Mucosa of descending colon (tissue), 3 donors: ENCODE measurements around the gene FMOD. TPM values are rescaled to one million over a fixed set of nuclear protein-coding genes. Genes with fewer than 3 reads are reported as not detected.

ENCODE experiments used
- ATAC-seq: fragments of 200-7000 bp; cut with Tn5 transposase; one replicate; pipeline ENCODE4 v1.9.1; 2020; ENCODE audit warnings: mild to moderate bottlenecking, moderate library complexity
- DNase-seq, 3 donors: peaks; one replicate each; pipeline ENCODE4 v3.0.0-alpha.2; 2020
- H3K36me3 ChIP-seq: fragments of 200-600 bp; one replicate; pipeline ENCODE4 v1.8.0; 2021; ENCODE audit warnings: low read depth, mild to moderate bottlenecking
- H3K4me1 ChIP-seq: fragments of 200-600 bp; one replicate; pipeline ENCODE4 v1.8.0; 2021; ENCODE audit warnings: low read depth, mild to moderate bottlenecking
- H3K4me3 ChIP-seq: fragments of 200-600 bp; one replicate; pipeline ENCODE4 v1.8.0; 2021; ENCODE audit warnings: mild to moderate bottlenecking
- H3K9me3 ChIP-seq: fragments of 200-600 bp; one replicate; pipeline ENCODE4 v1.8.0; 2021; ENCODE audit warnings: mild to moderate bottlenecking
- CTCF ChIP-seq: fragments of 200-600 bp; IDR thresholded peaks from one replicate; pipeline ENCODE4 v1.8.0; 2022; ENCODE audit warnings: antibody characterized with exemption, mild to moderate bottlenecking
- intact Hi-C, 2 donors: fragments of 100-400 bp; cut with DNase I in 1 of 2; cut with micrococcal nuclease in 1 of 2; formaldehyde crosslinking; loops; one replicate each; pipeline versions ENCODE4 v1.11.0 to v1.11.1; 2022; cut with DNase I, micrococcal nuclease
- total RNA-seq, 3 donors: library from RNA; stranded (reverse); fragmentation: NEBNext Ultra II Directional in 2 of 3; extraction: Animal tissue kit (Norgen Biotek cat#: 25700) in 2 of 3; gene quantifications; one replicate each; pipeline versions ENCODE4 v1.2.1 to v1.2.4, GENCODE V29; 2021 to 2023
- donor health status: DM: no; HTN: no; CAD: no; lungs with moderate emphysema.
- donor health status: DM: no; HTN: no; CAD: no.
- donor health status: DM: no; HTN: yes; CAD: no.

The FMOD gene
- total RNA-seq, 3 donors from 2014 or later = 26.6 to 45.7 (median 33.3) TPM

- no peak for TF ChIP-seq CTCF
- peak; percentile 21 for ATAC-seq
- Histone ChIP-seq H3K36me3 (no peaks in the 10 kb centered on the region), H3K4me3 (no peak overlapping the region), H3K9me3 (no peaks in the 10 kb centered on the region), H3K4me1 (peaks cover 15% of the 10 kb centered on the region)
- intact Hi-C loops = no loop called here
- DNase-seq = no peak
These were observed 16.1 kb upstream of the FMOD start for GRCh38 chr1:203367057-203367456.

GRCh38 chr1:203366476-203366875, 15.6 kb upstream of the FMOD start:
- TF ChIP-seq CTCF = no peak
- intact Hi-C loops = no loop called here
- peaks cover 15% of the 10 kb centered on the region for H3K4me1 ChIP-seq
- H3K4me3 ChIP-seq = no peak overlapping the region
- no peaks in the 10 kb centered on the region for H3K9me3 ChIP-seq
- ATAC-seq = no peak
- no peaks in the 10 kb centered on the region for H3K36me3 ChIP-seq
- no peak for DNase-seq

- DNase-seq (peak in 1 of 3 donors; percentile 31), ATAC-seq (peak; percentile 86)
- H3K9me3 ChIP-seq = no peaks in the 10 kb centered on the region
- H3K4me3 ChIP-seq = no peak overlapping the region
- intact Hi-C loops = no loop called here
- no peaks in the 10 kb centered on the region for H3K36me3 ChIP-seq
- TF ChIP-seq CTCF = no peak
- H3K4me1 ChIP-seq = peaks cover 15% of the 10 kb centered on the region
These were observed 13.9 kb upstream of the FMOD start for GRCh38 chr1:203364806-203365205.

- peak; percentile 60 for ATAC-seq
- H3K36me3 ChIP-seq = no peaks in the 10 kb centered on the region
- no peaks in the 10 kb centered on the region for H3K9me3 ChIP-seq
- TF ChIP-seq CTCF = no peak
- DNase-seq = peak in 2 of 3 donors; percentile 65
- intact Hi-C loops = no loop called here
- no peak overlapping the region for H3K4me3 ChIP-seq
- peaks cover 15% of the 10 kb centered on the region for H3K4me1 ChIP-seq
These were observed 13.3 kb upstream of the FMOD start for GRCh38 chr1:203364094-203364801.

GRCh38 chr1:203362720-203363025, 11.8 kb upstream of the FMOD start:
- no peak for TF ChIP-seq CTCF
- DNase-seq (no peak), ATAC-seq (no peak)
- intact Hi-C loops = no loop called here
- no peaks in the 10 kb centered on the region for H3K36me3 ChIP-seq
- no peak overlapping the region for H3K4me3 ChIP-seq
- peaks cover 15% of the 10 kb centered on the region for H3K4me1 ChIP-seq
- no peaks in the 10 kb centered on the region for H3K9me3 ChIP-seq
